HepG2 (cell line): ENCODE data around the gene HSD17B2. TPM values are rescaled to one million over a fixed set of nuclear protein-coding genes. Genes with fewer than 3 reads are reported as not detected.

Source experiments
- DRAP1 ChIP-seq: IDR thresholded peaks from 2 replicates; pipeline ENCODE4 v1.6.1; 2016; ENCODE audit warnings: missing genetic modification reagents, missing compliant biosample characterization
- FOXJ3 ChIP-seq: sonication (generic); formaldehyde crosslinking; IDR thresholded peaks from 2 replicates; pipeline ENCODE4 v1.4.0; 2020; ENCODE audit warnings: missing genetic modification reagents, mild to moderate bottlenecking, borderline replicate concordance
- FOXP4 ChIP-seq: sonication (generic); formaldehyde crosslinking; IDR thresholded peaks from 2 replicates; pipeline ENCODE4 v1.4.0; 2020; ENCODE audit warnings: missing genetic modification reagents
- GATAD1 ChIP-seq: IDR thresholded peaks from 2 replicates; pipeline ENCODE4 v1.6.1; 2016; ENCODE audit warnings: missing genetic modification reagents, missing compliant biosample characterization
- KAT2B ChIP-seq: fragments of 150-350 bp; IDR thresholded peaks from 2 replicates; pipeline ENCODE4 v1.6.1; 2014; ENCODE audit warnings: low read depth, low read length, borderline replicate concordance
- MED1 ChIP-seq: sonication (generic); formaldehyde crosslinking; IDR thresholded peaks from 2 replicates; pipeline ENCODE4 v1.4.0; 2020; ENCODE audit warnings: missing genetic modification reagents
- NR3C1 ChIP-seq: sonication (generic); formaldehyde crosslinking; IDR thresholded peaks from 2 replicates; pipeline ENCODE4 v1.4.0; 2020; ENCODE audit warnings: missing genetic modification reagents
- PAF1 ChIP-seq: IDR thresholded peaks from 2 replicates; pipeline ENCODE4 v1.6.1; 2016; ENCODE audit warnings: missing genetic modification reagents, missing compliant biosample characterization
- PHF20 ChIP-seq: sonication (generic); formaldehyde crosslinking; IDR thresholded peaks from 2 replicates; pipeline ENCODE4 v1.5.0; 2020; ENCODE audit warnings: mild to moderate bottlenecking, missing genetic modification reagents
- SOX5 ChIP-seq: IDR thresholded peaks from 2 replicates; pipeline ENCODE4 v1.6.1; 2016; ENCODE audit warnings: borderline replicate concordance
- SPEN ChIP-seq: sonication (generic); formaldehyde crosslinking; IDR thresholded peaks from 2 replicates; pipeline ENCODE4 v1.5.1; 2020; ENCODE audit warnings: low read depth, mild to moderate bottlenecking, missing genetic modification reagents
- TEF ChIP-seq: sonication (generic); formaldehyde crosslinking; IDR thresholded peaks from 2 replicates; pipeline ENCODE4 v1.5.0; 2020; ENCODE audit warnings: missing genetic modification reagents
- YEATS4 ChIP-seq: sonication (generic); formaldehyde crosslinking; IDR thresholded peaks from 2 replicates; pipeline ENCODE4 v1.4.0; 2020; ENCODE audit warnings: missing genetic modification reagents, borderline replicate concordance
- ZBTB49 ChIP-seq: sonication (generic); formaldehyde crosslinking; IDR thresholded peaks from 2 replicates; pipeline ENCODE4 v1.4.0; 2020; ENCODE audit warnings: missing genetic modification reagents, borderline replicate concordance
- ZBTB7A ChIP-seq: sonication (generic); formaldehyde crosslinking; IDR thresholded peaks from 2 replicates; pipeline ENCODE4 v1.8.0; 2022; ENCODE audit warnings: mild to moderate bottlenecking, missing genetic modification reagents
- ZEB1 ChIP-seq: IDR thresholded peaks from 2 replicates; pipeline ENCODE4 v1.6.1; 2012; ENCODE audit warnings: mild to moderate bottlenecking, low read depth, inconsistent platforms; ENCODE audit not compliant: insufficient replicate concordance
- ZFP82 ChIP-seq: sonication (generic); formaldehyde crosslinking; IDR thresholded peaks from 2 replicates; pipeline ENCODE4 v1.5.1; 2020; ENCODE audit warnings: mild to moderate bottlenecking, missing genetic modification reagents, borderline replicate concordance
- ZNF253 ChIP-seq: sonication (generic); formaldehyde crosslinking; IDR thresholded peaks from 2 replicates; pipeline ENCODE4 v1.8.0; 2022; ENCODE audit warnings: mild to moderate bottlenecking, missing genetic modification reagents, borderline replicate concordance
- ZNF414 ChIP-seq: sonication (generic); formaldehyde crosslinking; IDR thresholded peaks from 2 replicates; pipeline ENCODE4 v1.5.0; 2020; ENCODE audit warnings: missing genetic modification reagents
- ZUFSP ChIP-seq: sonication (generic); formaldehyde crosslinking; IDR thresholded peaks from 2 replicates; pipeline ENCODE4 v1.9.0; 2021; ENCODE audit warnings: missing genetic modification reagents, mild to moderate bottlenecking, borderline replicate concordance
- polyA plus RNA-seq, 8 experiments: library from polyadenylated mRNA; depleted of rRNA in 3 of 8; stranded (reverse) in 7 of 8; unstranded in 1 of 8; fragments of >200 nt; fragmentation: Illumina TruSeq in 4 of 8; extraction: Trizol in 4 of 8; gene quantifications; 2 replicates each; pipeline versions ENCODE4 v1.2.1 to v1.2.3, GENCODE V29; 2011 to 2016; ENCODE audit warnings: low read depth in 4 of 8, missing spikeins in 1 of 8, mixed read lengths in 1 of 8; ENCODE audit not compliant: insufficient read depth in 1 of 8
- total RNA-seq, 5 experiments: library from RNA; depleted of rRNA; stranded (reverse); fragments of >200 nt; fragmentation: Illumina TruSeq; extraction: Trizol; gene quantifications; 2 replicates each; pipeline ENCODE4 v1.2.3, GENCODE V29; 2016; ENCODE audit warnings: low read depth in 1 of 5

Gene HSD17B2
- total and polyA plus RNA-seq, 2 of the 13 experiments (the other 11 are each of a cell fraction or from before 2014, with no cell fraction given): 26.3 to 69.3 TPM

GRCh38 chr16:82067042-82067803 lies 32.2 kb downstream of the HSD17B2 start (continued):
- no peak for TF ChIP-seq ZUFSP (CRISPR knock-in tag)
- no peak for TF ChIP-seq ZBTB7A (CRISPR knock-in tag)
- peak; percentile 43; the same call in 1 of the 2 replicates for TF ChIP-seq FOXP4
- TF ChIP-seq PAF1 (CRISPR knock-in tag): no peak
- TF ChIP-seq ZEB1: no peak
- no peak for TF ChIP-seq TEF (CRISPR knock-in tag)
- TF ChIP-seq SPEN (CRISPR knock-in tag): no peak
- no peak for TF ChIP-seq GATAD1 (CRISPR knock-in tag)
- TF ChIP-seq ZFP82 (CRISPR knock-in tag): no peak
- no peak for TF ChIP-seq PHF20 (CRISPR knock-in tag)
- no peak for TF ChIP-seq KAT2B
- peak; percentile 80 for TF ChIP-seq FOXJ3 (CRISPR knock-in tag)
- no peak for TF ChIP-seq ZBTB49 (CRISPR knock-in tag)
- TF ChIP-seq ZNF414 (CRISPR knock-in tag): no peak
- TF ChIP-seq ZNF253: no peak
- 0 out of 2 replicates have a peak, but pooled peaks have one; percentile 19 for TF ChIP-seq SOX5 (CRISPR knock-in tag)
- no peak for TF ChIP-seq YEATS4 (CRISPR knock-in tag)
- no peak for TF ChIP-seq NR3C1 (CRISPR knock-in tag)
- peak; percentile 55 for TF ChIP-seq MED1 (CRISPR knock-in tag)
- no peak for TF ChIP-seq DRAP1 (CRISPR knock-in tag)
